NCI-H2196 (cell line): ENCODE data around the gene ABCC2.
"Not testable (repeated sequence)": the region's sequence is repeated elsewhere in the genome, so short reads cannot be mapped to it uniquely, and the experiment has no call there.

Experiments
- DNase-seq: peaks from one replicate; lab custom pipeline; 2025; ENCODE audit not compliant: unreplicated experiment; lab: John Stamatoyannopoulos, UW

Gene ABCC2

GRCh38 chr10:99888622-99889021 is 106.2 kb downstream of the ABCC2 start:
- no peak for DNase-seq

DNA sequence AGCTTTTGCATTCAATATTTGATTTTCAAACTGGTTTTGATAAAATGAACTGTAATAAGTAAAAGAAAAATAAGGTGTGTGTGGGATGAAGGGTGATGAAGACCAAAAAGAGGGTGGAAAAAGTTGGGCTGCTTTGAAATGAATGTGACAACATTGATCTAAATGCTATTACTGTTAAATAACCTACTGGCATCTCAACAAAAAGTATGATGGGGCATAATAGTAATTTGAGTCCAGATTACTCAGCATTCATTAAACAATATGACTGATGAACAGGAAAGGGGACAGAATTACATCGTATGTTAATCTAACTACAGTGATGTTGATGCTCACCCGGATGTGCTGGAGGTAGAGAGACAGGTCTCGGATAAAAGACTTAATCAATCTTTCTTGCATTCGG is 112.2 kb downstream of the ABCC2 start:
- DNase-seq = no peak

GRCh38 chr10:99895066-99895465 is 112.6 kb downstream of the ABCC2 start:
- not testable (repeated sequence) for DNase-seq

DNA sequence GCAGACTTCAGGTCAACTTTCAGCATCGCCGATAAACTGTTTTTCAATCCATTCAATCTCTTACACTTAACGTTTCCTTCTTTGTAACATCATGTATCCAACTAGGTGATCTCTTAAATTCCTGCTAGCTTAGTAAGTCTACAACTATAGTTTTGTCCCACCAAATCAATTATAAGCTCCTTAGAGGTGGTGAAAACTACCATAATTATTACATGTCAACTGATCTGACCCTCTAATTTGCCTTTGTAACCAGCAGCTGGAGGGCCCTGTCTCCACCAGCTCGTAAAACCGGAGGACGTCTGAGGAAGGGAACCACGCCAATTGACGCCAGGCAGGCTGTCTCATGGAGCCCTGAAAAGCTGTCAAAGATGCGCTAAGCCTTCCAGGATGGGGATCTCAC is 113.4 kb downstream of the ABCC2 start:
- no peak for DNase-seq
